GM12878 (cell line): ENCODE measurements around the gene SELENOS. TPM values are rescaled to one million over a fixed set of nuclear protein-coding genes. Genes with fewer than 3 reads are reported as not detected.

ENCODE experiments used
- BMI1 ChIP-seq: fragments of 450-650 bp; IDR thresholded peaks from 2 replicates; pipeline ENCODE4 v1.6.1; 2016; ENCODE audit warnings: mild to moderate bottlenecking, moderate library complexity, borderline replicate concordance
- CHD1 ChIP-seq: IDR thresholded peaks from 2 replicates; pipeline ENCODE4 v1.6.1; 2012; ENCODE audit warnings: low read depth, low read length, improper control_type of control experiment
- CHD2 ChIP-seq: IDR thresholded peaks from 2 replicates; pipeline ENCODE4 v1.6.1; 2011; ENCODE audit warnings: low read depth, low read length, improper control_type of control experiment, borderline replicate concordance
- HDGF ChIP-seq: fragments of 450-650 bp; IDR thresholded peaks from 2 replicates; pipeline ENCODE4 v1.6.1; 2016; ENCODE audit warnings: antibody characterized with exemption
- IKZF1 ChIP-seq: fragments of 450-650 bp; conservative IDR thresholded peaks from 2 replicates; pipeline ENCODE4 v1.6.1; 2017; ENCODE audit warnings: antibody characterized with exemption, mild to moderate bottlenecking
- IKZF2 ChIP-seq, 2 experiments: fragments of 450-650 bp; IDR thresholded peaks; 2 replicates each; pipeline ENCODE4 v1.6.1; 2017; ENCODE audit warnings: mild to moderate bottlenecking in 2 of 2, moderate library complexity in 2 of 2
- KDM1A ChIP-seq: fragments of 200-600 bp; sonication (generic); IDR thresholded peaks from 2 replicates; pipeline ENCODE4 v1.6.1; 2016; ENCODE audit warnings: borderline replicate concordance
- NR2F1 ChIP-seq: fragments of 450-650 bp; conservative IDR thresholded peaks from 2 replicates; pipeline ENCODE4 v1.6.1; 2017; ENCODE audit warnings: mild to moderate bottlenecking
- NRF1 ChIP-seq: conservative IDR thresholded peaks from 2 replicates; pipeline ENCODE4 v1.6.1; 2011; ENCODE audit warnings: mild to moderate bottlenecking, low read depth, low read length, improper control_type of control experiment
- PML ChIP-seq: IDR thresholded peaks from 2 replicates; pipeline ENCODE4 v1.6.1; 2012; ENCODE audit warnings: low read length, inconsistent platforms
- RFX5 ChIP-seq: IDR thresholded peaks from 2 replicates; pipeline ENCODE4 v1.6.1; 2011; ENCODE audit warnings: low read depth, low read length, improper control_type of control experiment
- SIX5 ChIP-seq: IDR thresholded peaks from 2 replicates; pipeline ENCODE4 v1.6.1; 2011; ENCODE audit warnings: mild to moderate bottlenecking, low read depth, low read length, moderate library complexity; ENCODE audit not compliant: severe bottlenecking
- SMAD5 ChIP-seq: IDR thresholded peaks from 2 replicates; pipeline ENCODE4 v1.6.1; 2016; ENCODE audit warnings: antibody characterized with exemption, low read depth
- SMC3 ChIP-seq: IDR thresholded peaks from 2 replicates; pipeline ENCODE4 v1.6.1; 2011; ENCODE audit warnings: low read length, improper control_type of control experiment, borderline replicate concordance
- STAT1 ChIP-seq: fragments of 450-650 bp; conservative IDR thresholded peaks from 2 replicates; pipeline ENCODE4 v1.6.1; 2014; ENCODE audit warnings: antibody characterized with exemption, mild to moderate bottlenecking
- TAF1 ChIP-seq: IDR thresholded peaks from 2 replicates; pipeline ENCODE4 v1.6.1; 2011; ENCODE audit warnings: mild to moderate bottlenecking, low read depth, low read length, borderline replicate concordance
- TBL1XR1 ChIP-seq: IDR thresholded peaks from 2 replicates; pipeline ENCODE4 v1.6.1; 2012; ENCODE audit warnings: low read depth, low read length, improper control_type of control experiment
- YY1 ChIP-seq: IDR thresholded peaks from 2 replicates; pipeline ENCODE4 v1.6.1; 2011; ENCODE audit warnings: low read depth, mild to moderate bottlenecking, low read length
- ZNF24 ChIP-seq: fragments of 450-650 bp; IDR thresholded peaks from 2 replicates; pipeline ENCODE4 v1.6.1; 2017; ENCODE audit warnings: antibody characterized with exemption, mild to moderate bottlenecking
- ZSCAN29 ChIP-seq: fragments of 450-650 bp; IDR thresholded peaks from 2 replicates; pipeline ENCODE4 v1.6.1; 2017; ENCODE audit warnings: mild to moderate bottlenecking, moderate library complexity
- polyA plus RNA-seq, 11 experiments: library from polyadenylated mRNA; depleted of rRNA in 4 of 11; unstranded in 6 of 11; stranded (reverse) in 5 of 11; fragments of >200 nt; fragmentation: Nextera tagmentation in 4 of 11; fragmentation: Illumina TruSeq in 1 of 11; extraction: Ambion mirVana in 4 of 11; extraction: Trizol in 1 of 11; gene quantifications; 1 replicate in 1 of 11; 2 replicates in 10 of 11; pipeline versions ENCODE4 v1.2.1 to v1.2.3, GENCODE V29; 2011 to 2016; ENCODE audit warnings: inconsistent platforms in 2 of 11, missing spikeins in 2 of 11, low read depth in 1 of 11
- total RNA-seq, 4 experiments: library from RNA; depleted of rRNA in 3 of 4; stranded (reverse); fragments of >200 nt in 3 of 4; fragmentation: Illumina TruSeq in 1 of 4; extraction: Trizol in 1 of 4; gene quantifications; 2 replicates each; pipeline versions ENCODE4 v1.2.1 to v1.2.3, GENCODE V29; 2013 to 2021
- TF ChIP-seq, protein P1 (sequence below): fragments of 150-350 bp; IDR thresholded peaks from 2 replicates; pipeline ENCODE4 v1.6.1; 2016; ENCODE audit warnings: low read depth, low read length
- TF ChIP-seq, protein P2 (sequence below): fragments of 450-650 bp; IDR thresholded peaks from 2 replicates; pipeline ENCODE4 v1.6.1; 2017; ENCODE audit warnings: borderline replicate concordance
- TF ChIP-seq, protein P3 (sequence below): IDR thresholded peaks from 2 replicates; pipeline ENCODE4 v1.6.1; 2011; ENCODE audit warnings: mild to moderate bottlenecking, low read depth, low read length, moderate library complexity; ENCODE audit not compliant: insufficient replicate concordance
- TF ChIP-seq, protein P4 (sequence below): fragments of 450-650 bp; IDR thresholded peaks from 2 replicates; pipeline ENCODE4 v1.6.1; 2017; ENCODE audit warnings: low read depth, mild to moderate bottlenecking, moderate library complexity

Gene SELENOS
- total and polyA plus RNA-seq, 10 of the 15 experiments (the other 5 are each of a cell fraction or from before 2014, with no cell fraction given) = 25.8 to 90.1 (median 37.3) TPM

DNA sequence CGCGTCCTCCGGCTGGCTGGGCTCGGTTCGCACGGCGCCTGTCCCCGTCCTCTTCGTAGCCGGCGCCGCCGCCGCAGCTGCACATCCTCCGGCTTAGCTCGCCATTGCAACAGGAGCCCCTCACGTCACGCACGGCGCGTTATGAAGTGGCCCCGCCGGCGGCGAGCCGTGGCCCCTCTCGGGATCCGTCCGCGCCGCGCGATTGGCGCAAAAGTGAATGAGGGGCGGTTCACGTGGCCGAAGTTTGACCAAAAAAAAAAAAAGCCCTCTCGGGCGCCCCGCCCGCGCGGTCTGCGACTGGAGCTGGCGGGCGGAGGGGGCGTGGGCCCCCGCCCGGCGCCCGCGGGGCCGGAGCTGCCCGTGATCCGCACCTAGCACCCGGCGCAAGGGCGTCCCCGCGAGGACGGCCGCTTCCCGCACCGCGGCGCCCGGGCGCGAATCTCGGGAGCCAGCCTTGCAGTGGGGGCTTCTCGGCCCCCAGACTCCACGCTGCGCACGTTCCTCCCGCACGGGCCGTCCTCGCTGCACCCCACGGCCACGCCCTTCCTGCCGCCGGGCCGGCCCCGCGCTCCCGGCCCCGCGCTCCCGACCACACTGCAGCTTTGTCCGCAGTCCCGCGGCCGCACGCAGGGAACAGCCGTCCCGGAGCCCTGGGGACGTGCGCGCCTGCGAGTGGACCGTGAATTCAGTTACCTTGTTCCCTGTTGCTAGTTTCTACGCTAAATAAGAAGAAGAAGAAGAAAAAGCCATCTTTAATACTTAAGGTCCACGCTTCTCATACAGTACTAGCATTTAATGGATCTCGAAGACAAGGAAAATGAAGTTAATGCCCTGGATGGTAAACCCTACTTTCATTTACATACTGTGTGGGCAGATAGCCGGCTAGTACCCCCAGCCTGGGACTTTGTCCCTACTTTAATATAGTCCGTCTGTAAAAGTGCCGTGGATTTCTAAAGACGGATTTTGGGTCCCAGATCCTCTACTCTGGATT, 25.2 kb downstream of the SELENOS start, which contains the start of gene CHSY1 (continued):
- TF ChIP-seq, protein P1, sequence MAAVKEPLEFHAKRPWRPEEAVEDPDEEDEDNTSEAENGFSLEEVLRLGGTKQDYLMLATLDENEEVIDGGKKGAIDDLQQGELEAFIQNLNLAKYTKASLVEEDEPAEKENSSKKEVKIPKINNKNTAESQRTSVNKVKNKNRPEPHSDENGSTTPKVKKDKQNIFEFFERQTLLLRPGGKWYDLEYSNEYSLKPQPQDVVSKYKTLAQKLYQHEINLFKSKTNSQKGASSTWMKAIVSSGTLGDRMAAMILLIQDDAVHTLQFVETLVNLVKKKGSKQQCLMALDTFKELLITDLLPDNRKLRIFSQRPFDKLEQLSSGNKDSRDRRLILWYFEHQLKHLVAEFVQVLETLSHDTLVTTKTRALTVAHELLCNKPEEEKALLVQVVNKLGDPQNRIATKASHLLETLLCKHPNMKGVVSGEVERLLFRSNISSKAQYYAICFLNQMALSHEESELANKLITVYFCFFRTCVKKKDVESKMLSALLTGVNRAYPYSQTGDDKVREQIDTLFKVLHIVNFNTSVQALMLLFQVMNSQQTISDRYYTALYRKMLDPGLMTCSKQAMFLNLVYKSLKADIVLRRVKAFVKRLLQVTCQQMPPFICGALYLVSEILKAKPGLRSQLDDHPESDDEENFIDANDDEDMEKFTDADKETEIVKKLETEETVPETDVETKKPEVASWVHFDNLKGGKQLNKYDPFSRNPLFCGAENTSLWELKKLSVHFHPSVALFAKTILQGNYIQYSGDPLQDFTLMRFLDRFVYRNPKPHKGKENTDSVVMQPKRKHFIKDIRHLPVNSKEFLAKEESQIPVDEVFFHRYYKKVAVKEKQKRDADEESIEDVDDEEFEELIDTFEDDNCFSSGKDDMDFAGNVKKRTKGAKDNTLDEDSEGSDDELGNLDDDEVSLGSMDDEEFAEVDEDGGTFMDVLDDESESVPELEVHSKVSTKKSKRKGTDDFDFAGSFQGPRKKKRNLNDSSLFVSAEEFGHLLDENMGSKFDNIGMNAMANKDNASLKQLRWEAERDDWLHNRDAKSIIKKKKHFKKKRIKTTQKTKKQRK = no peak
- TF ChIP-seq, protein P2, sequence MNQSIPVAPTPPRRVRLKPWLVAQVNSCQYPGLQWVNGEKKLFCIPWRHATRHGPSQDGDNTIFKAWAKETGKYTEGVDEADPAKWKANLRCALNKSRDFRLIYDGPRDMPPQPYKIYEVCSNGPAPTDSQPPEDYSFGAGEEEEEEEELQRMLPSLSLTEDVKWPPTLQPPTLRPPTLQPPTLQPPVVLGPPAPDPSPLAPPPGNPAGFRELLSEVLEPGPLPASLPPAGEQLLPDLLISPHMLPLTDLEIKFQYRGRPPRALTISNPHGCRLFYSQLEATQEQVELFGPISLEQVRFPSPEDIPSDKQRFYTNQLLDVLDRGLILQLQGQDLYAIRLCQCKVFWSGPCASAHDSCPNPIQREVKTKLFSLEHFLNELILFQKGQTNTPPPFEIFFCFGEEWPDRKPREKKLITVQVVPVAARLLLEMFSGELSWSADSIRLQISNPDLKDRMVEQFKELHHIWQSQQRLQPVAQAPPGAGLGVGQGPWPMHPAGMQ = no peak
- TF ChIP-seq NR2F1 = peak; percentile 51; the same call in 1 of the 2 replicates
- no peak for TF ChIP-seq SIX5
- no peak for TF ChIP-seq KDM1A
- TF ChIP-seq ZNF24 = no peak
- no peak for TF ChIP-seq HDGF
- no peak for TF ChIP-seq RFX5
- peak; percentile 75; the same call in 1 of the 2 replicates for TF ChIP-seq CHD2
- TF ChIP-seq IKZF1 = peak; percentile 92
- TF ChIP-seq TAF1 = peak; percentile 82; the same call in 1 of the 2 replicates
- no peak for TF ChIP-seq NRF1
- TF ChIP-seq SMAD5 = no peak
- no peak; the same call in 1 of the 2 replicates for TF ChIP-seq ZSCAN29
- peak; percentile 87; the same call in 1 of the 2 replicates for TF ChIP-seq YY1
- no peak for TF ChIP-seq STAT1
- no peak for TF ChIP-seq TBL1XR1
- TF ChIP-seq, protein P3, sequence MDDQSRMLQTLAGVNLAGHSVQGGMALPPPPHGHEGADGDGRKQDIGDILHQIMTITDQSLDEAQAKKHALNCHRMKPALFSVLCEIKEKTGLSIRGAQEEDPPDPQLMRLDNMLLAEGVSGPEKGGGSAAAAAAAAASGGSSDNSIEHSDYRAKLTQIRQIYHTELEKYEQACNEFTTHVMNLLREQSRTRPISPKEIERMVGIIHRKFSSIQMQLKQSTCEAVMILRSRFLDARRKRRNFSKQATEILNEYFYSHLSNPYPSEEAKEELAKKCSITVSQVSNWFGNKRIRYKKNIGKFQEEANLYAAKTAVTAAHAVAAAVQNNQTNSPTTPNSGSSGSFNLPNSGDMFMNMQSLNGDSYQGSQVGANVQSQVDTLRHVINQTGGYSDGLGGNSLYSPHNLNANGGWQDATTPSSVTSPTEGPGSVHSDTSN = no peak
- TF ChIP-seq, protein P4, sequence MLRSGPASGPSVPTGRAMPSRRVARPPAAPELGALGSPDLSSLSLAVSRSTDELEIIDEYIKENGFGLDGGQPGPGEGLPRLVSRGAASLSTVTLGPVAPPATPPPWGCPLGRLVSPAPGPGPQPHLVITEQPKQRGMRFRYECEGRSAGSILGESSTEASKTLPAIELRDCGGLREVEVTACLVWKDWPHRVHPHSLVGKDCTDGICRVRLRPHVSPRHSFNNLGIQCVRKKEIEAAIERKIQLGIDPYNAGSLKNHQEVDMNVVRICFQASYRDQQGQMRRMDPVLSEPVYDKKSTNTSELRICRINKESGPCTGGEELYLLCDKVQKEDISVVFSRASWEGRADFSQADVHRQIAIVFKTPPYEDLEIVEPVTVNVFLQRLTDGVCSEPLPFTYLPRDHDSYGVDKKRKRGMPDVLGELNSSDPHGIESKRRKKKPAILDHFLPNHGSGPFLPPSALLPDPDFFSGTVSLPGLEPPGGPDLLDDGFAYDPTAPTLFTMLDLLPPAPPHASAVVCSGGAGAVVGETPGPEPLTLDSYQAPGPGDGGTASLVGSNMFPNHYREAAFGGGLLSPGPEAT = no peak
- 0 out of 2 replicates have a peak, but pooled peaks have one; percentile 3 for TF ChIP-seq SMC3
- TF ChIP-seq BMI1 = no peak
- no peak for TF ChIP-seq PML
- TF ChIP-seq IKZF2 (IDR thresholded peaks at IDR 0.05) = no peak; a peak in 1 of 4 replicates
- no peak for TF ChIP-seq CHD1
